Keratinocyte (primary cell): Measurements from ENCODE around the gene BAHCC1.

Source experiments
- EZH2 ChIP-seq: IDR thresholded peaks from one replicate; pipeline ENCODE4 v1.6.1; 2012; ENCODE audit warnings: inconsistent platforms, mild to moderate bottlenecking, low read length, moderate library complexity
- TF ChIP-seq, protein P1 (sequence below), 3 experiments: IDR thresholded peaks in 1 of 3; conservative IDR thresholded peaks in 1 of 3; optimal IDR thresholded peaks in 1 of 3; 2 replicates in 2 of 3; 3 replicates in 1 of 3; pipeline versions ENCODE3 to v1.5.1; 2011; ENCODE audit warnings: low read length in 3 of 3, mild to moderate bottlenecking in 3 of 3, moderate library complexity in 2 of 3, control low read depth in 1 of 3, inconsistent platforms in 1 of 3; ENCODE audit not compliant: insufficient read depth in 2 of 3; ENCODE audit errors: extremely low read depth in 1 of 3

DNA sequence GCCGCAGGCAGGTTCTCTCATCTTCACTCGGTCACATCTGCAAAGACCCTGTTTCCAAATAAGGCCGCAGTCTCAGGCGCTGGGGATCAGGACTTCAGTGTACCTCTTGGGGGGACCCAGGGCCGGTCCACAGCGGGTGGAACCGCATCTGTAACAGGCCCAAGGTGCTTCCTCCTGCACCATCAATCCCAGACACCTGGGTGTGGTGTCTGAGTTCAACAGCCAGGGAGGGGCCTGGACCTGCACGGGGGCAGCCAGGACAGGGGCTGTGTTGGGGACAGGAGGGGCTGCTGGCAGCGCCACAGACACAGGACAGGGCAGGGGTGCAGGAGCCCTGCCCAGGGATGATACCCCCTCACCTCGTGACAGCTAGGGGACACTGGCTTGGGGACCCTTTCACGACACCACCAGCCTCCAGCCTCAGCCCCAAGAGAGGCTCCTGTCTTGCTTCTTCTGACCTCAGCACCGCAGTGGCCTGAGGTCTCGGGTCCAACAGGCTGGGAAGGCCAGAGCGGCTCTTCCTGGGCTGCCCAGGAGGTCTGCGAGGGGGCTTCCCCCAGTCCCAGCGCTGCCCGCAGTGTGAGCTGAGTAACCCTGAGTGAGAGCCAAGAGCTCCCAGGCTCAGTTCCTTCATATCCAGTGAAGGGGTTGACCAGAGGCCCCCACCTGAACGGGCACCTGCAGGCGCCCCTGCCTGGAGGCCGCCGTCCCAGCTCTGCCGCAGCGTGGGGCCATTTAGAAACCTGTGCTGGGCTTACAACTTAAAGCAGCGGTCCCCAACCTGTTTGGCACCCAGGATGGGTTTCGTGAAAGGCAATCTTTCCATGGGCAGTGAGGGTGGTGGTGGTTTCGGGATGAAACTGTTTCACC, 30.7 kb upstream of the BAHCC1 start:
- TF ChIP-seq, protein P1, sequence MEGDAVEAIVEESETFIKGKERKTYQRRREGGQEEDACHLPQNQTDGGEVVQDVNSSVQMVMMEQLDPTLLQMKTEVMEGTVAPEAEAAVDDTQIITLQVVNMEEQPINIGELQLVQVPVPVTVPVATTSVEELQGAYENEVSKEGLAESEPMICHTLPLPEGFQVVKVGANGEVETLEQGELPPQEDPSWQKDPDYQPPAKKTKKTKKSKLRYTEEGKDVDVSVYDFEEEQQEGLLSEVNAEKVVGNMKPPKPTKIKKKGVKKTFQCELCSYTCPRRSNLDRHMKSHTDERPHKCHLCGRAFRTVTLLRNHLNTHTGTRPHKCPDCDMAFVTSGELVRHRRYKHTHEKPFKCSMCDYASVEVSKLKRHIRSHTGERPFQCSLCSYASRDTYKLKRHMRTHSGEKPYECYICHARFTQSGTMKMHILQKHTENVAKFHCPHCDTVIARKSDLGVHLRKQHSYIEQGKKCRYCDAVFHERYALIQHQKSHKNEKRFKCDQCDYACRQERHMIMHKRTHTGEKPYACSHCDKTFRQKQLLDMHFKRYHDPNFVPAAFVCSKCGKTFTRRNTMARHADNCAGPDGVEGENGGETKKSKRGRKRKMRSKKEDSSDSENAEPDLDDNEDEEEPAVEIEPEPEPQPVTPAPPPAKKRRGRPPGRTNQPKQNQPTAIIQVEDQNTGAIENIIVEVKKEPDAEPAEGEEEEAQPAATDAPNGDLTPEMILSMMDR (optimal IDR thresholded peaks at IDR 0.05 in 1 of 3, IDR thresholded peaks at IDR 0.05 in 1 of 3, conservative IDR thresholded peaks at IDR 0.05 in 1 of 3; ENCODE audit: extremely low read depth in 1 of 3, insufficient read depth in 2 of 3, low read length in 3 of 3) = no peak
- TF ChIP-seq EZH2 = no peak
